ENCODE results near the gene SLIT3.

DNA sequence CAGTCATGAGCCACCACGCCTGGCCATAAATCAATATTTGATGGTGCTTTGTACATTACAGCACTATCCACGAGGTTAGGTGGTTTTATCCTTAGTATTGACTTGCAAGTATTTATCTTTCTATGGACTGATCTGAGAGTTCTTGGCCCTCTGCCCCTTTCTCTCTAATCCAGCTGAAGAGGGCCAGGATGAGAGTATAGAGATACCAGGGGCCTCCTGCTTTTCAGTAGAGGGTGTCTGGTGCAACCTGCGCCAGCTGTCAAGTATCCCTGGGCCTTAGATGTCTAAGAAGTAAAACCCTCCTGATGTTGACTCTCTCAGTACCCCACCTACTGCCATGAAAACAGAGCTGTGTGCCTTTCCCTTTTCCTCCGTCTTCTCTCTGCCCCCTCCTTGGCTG is 153.4 kb downstream of the SLIT3 start:
- TF ChIP-seq, protein P1, sequence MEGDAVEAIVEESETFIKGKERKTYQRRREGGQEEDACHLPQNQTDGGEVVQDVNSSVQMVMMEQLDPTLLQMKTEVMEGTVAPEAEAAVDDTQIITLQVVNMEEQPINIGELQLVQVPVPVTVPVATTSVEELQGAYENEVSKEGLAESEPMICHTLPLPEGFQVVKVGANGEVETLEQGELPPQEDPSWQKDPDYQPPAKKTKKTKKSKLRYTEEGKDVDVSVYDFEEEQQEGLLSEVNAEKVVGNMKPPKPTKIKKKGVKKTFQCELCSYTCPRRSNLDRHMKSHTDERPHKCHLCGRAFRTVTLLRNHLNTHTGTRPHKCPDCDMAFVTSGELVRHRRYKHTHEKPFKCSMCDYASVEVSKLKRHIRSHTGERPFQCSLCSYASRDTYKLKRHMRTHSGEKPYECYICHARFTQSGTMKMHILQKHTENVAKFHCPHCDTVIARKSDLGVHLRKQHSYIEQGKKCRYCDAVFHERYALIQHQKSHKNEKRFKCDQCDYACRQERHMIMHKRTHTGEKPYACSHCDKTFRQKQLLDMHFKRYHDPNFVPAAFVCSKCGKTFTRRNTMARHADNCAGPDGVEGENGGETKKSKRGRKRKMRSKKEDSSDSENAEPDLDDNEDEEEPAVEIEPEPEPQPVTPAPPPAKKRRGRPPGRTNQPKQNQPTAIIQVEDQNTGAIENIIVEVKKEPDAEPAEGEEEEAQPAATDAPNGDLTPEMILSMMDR (IDR thresholded peaks at IDR 0.05): no peak
- no peak for TF ChIP-seq POLR2A (IDR thresholded peaks at IDR 0.05)
